Ectodermal cell (in vitro differentiated cells): ENCODE data around the gene PRPF31.

ENCODE experiments used
- H3K27ac ChIP-seq: 2 replicates; pipeline ENCODE4 v1.7.0; 2013; ENCODE audit warnings: mild to moderate bottlenecking, low read depth, low read length; ENCODE audit not compliant: insufficient read depth, poor library complexity, severe bottlenecking
- H3K27me3 ChIP-seq: 2 replicates; pipeline ENCODE4 v1.7.0; 2013; ENCODE audit warnings: mild to moderate bottlenecking, low read length; ENCODE audit not compliant: insufficient read depth, control insufficient read depth, poor library complexity, severe bottlenecking
- H3K36me3 ChIP-seq: one replicate; pipeline ENCODE4 v1.7.0; 2013; ENCODE audit warnings: low read length; ENCODE audit not compliant: control insufficient read depth, insufficient read depth
- H3K4me1 ChIP-seq: one replicate; pipeline ENCODE4 v1.7.0; 2013; ENCODE audit warnings: low read length; ENCODE audit not compliant: control insufficient read depth, insufficient read depth
- H3K4me3 ChIP-seq: 2 replicates; pipeline ENCODE4 v1.7.0; 2013; ENCODE audit warnings: low read depth, low read length, control low read depth; ENCODE audit not compliant: insufficient read depth
- H3K9me3 ChIP-seq: 2 replicates; pipeline ENCODE4 v1.7.0; 2013; ENCODE audit warnings: mild to moderate bottlenecking, low read length, moderate library complexity; ENCODE audit not compliant: control insufficient read depth
- WGBS, 2 experiments: methylation state at CpG; one replicate each; pipeline ENCODE4 v1.1.7; 2013; ENCODE audit warnings: missing lambda C conversion rate in 2 of 2; 5-methylcytosine and 5-hydroxymethylcytosine counted together

The PRPF31 gene

GRCh38 chr19:54153731-54154326, 38.3 kb downstream of the PRPF31 start:
- Histone ChIP-seq H3K36me3 (peaks cover 67% of the 10 kb centered on the region), H3K4me1 (peaks cover 6% of the 10 kb centered on the region), H3K9me3 (no peaks in the 10 kb centered on the region), H3K27ac (no peak overlapping the region), H3K27me3 (no peaks in the 10 kb centered on the region), H3K4me3 (no peak overlapping the region)
- WGBS, 2 experiments: 91% methylated on average over 10 of the region's 10 CpGs

GRCh38 chr19:54154603-54155345, 39.2 kb downstream of the PRPF31 start:
- H3K9me3 ChIP-seq: no peaks in the 10 kb centered on the region
- peaks cover 58% of the 10 kb centered on the region for H3K36me3 ChIP-seq
- H3K4me1 ChIP-seq: peaks cover 8% of the 10 kb centered on the region
- H3K4me3 ChIP-seq: no peak overlapping the region
- H3K27ac ChIP-seq: no peak overlapping the region
- 94 to 96% methylated on average over 18 of the region's 18 CpGs for WGBS, 2 experiments
- H3K27me3 ChIP-seq: no peaks in the 10 kb centered on the region

GRCh38 chr19:54155694-54156093, 40.1 kb downstream of the PRPF31 start:
- WGBS, 2 experiments: 93 to 94% methylated on average over 19 of the region's 19 CpGs
- peaks cover 53% of the 10 kb centered on the region for H3K36me3 ChIP-seq
- H3K9me3 ChIP-seq: no peaks in the 10 kb centered on the region
- H3K27me3 ChIP-seq: no peaks in the 10 kb centered on the region
- H3K4me1 ChIP-seq: peaks cover 9% of the 10 kb centered on the region
- H3K4me3 ChIP-seq: no peak overlapping the region
- H3K27ac ChIP-seq: no peak overlapping the region

GRCh38 chr19:54156490-54156889, 40.9 kb downstream of the PRPF31 start:
- 90 to 94% methylated on average over 11 of the region's 11 CpGs for WGBS, 2 experiments
- peaks cover 49% of the 10 kb centered on the region for H3K36me3 ChIP-seq
- H3K4me3 ChIP-seq: no peak overlapping the region
- no peaks in the 10 kb centered on the region for H3K9me3 ChIP-seq
- H3K27me3 ChIP-seq: no peaks in the 10 kb centered on the region
- H3K4me1 ChIP-seq: peaks cover 15% of the 10 kb centered on the region
- H3K27ac ChIP-seq: no peak overlapping the region

DNA sequence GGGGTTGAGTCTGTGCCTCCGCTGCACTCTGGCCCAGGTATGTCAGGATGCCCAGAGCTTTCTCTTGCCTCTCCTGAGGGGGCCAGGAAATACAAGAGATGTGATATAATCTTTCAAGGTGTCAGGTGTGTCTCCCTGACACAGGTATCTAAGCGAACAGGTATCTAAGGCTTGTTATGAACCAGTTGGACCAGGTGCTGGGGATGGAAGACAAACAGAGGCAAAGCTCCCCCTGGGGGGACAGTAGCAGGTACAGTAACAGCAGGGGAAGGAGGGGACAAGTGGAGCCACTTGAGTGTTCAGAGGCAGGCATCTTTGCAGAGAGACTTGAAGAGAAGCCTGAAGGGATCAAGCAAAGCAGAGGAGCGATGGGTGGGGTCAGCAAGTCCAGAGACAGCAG, 41.4 kb downstream of the PRPF31 start:
- Histone ChIP-seq H3K27me3 (no peaks in the 10 kb centered on the region), H3K9me3 (no peaks in the 10 kb centered on the region), H3K4me1 (peaks cover 15% of the 10 kb centered on the region), H3K4me3 (no peak overlapping the region), H3K36me3 (peaks cover 44% of the 10 kb centered on the region), H3K27ac (no peak overlapping the region)
- WGBS, 2 experiments: 94 to 95% methylated on average over 3 of the region's 3 CpGs

- H3K4me1 ChIP-seq: peaks cover 15% of the 10 kb centered on the region
- no peaks in the 10 kb centered on the region for H3K27me3 ChIP-seq
- peak overlapping the region; percentile 78 for H3K4me3 ChIP-seq
- 30 to 35% methylated on average over 19 of the region's 19 CpGs for WGBS, 2 experiments
- peaks cover 25% of the 10 kb centered on the region for H3K36me3 ChIP-seq
- H3K27ac ChIP-seq: peak overlapping the region; percentile 36
- H3K9me3 ChIP-seq: no peaks in the 10 kb centered on the region
These were observed 43.3 kb downstream of the PRPF31 start for GRCh38 chr19:54158812-54159351.

DNA sequence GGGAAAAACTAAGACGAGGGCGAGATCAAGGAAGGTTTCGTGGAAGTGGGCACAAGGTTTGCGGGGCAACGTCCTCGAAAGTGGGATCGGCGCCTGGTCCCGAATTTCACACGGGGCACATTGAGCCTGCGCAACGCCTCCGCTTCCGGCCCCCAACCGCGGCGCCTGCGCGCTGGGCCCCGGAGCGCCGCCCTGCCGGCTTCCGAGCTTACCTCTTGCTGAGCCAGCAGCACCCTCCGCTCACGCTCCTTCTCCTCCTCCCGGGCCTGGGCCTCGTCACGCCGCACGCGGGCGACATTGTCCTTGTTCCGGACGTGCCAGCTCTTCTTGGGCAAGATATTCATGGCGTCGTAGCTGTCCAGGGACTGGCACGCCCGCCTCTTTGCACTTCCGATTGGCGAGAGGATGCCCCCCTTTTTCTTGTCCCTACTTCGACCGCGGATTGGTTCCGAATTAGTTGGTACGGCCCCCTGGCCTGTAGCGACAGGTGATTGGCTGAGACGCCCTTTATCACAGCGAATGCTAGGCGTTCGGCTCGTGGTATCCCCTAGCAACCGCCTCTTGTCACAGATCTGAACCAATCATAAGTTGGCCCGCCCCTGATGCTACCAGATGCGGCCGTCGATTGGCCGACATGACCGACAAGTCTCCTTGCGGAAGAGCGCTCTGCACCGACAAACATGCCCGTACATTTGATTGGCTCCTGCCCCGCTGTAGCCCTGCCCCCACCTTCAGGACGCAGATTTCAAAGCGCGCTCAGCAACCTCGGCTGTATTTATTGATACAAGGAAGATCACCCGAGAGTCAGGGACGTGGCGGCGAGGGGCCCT, 44.0 kb downstream of the PRPF31 start, which contains the start of gene LENG1:
LENG1 (minus strand) TSS at position 370 of the 830 bp plus-strand sequence; CDS start at position 344, 26 bp downstream.
- peaks cover 4% of the 10 kb centered on the region for H3K27me3 ChIP-seq
- peak within 1 kb of the TSS; percentile 69 for H3K27ac ChIP-seq
- peaks cover 18% of the 10 kb centered on the region for H3K36me3 ChIP-seq
- peaks cover 15% of the 10 kb centered on the region for H3K4me1 ChIP-seq
- WGBS, 2 experiments: 0% methylated on average over 72 of the region's 72 CpGs
- no peaks in the 10 kb centered on the region for H3K9me3 ChIP-seq
- H3K4me3 ChIP-seq: peak within 1 kb of the TSS; percentile 88

- Histone ChIP-seq H3K36me3 (peaks cover 13% of the 10 kb centered on the region), H3K4me3 (peak overlapping the region; percentile 88), H3K27ac (peak overlapping the region; percentile 69), H3K27me3 (peaks cover 4% of the 10 kb centered on the region), H3K9me3 (no peaks in the 10 kb centered on the region), H3K4me1 (peaks cover 15% of the 10 kb centered on the region)
- WGBS, 2 experiments: 3 to 4% methylated on average over 28 of the region's 28 CpGs
These were observed 44.7 kb downstream of the PRPF31 start for GRCh38 chr19:54160182-54160811.

DNA sequence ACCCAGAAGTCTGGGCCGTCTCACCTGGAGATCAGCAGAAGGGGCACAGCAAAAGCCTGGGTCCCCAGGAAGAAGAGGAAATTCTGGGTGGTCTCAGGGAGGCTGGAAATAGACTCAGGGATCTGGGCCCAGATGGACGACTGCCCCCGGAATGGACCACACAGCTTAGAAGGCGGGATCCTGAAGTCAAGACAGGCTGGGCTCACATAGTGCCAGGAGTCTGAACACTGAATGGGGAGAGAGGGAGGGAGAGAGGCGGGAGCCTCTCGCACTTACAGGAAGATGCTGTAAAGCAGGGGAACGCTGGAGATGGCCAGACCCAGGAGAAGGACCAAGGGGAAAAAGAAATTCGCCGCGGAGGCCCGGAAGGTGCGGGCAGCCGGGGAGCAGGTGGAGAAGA, 45.3 kb downstream of the PRPF31 start:
- 72% methylated on average over 13 of the region's 13 CpGs for WGBS, 2 experiments
- H3K4me3 ChIP-seq: peak overlapping the region; percentile 88
- no peaks in the 10 kb centered on the region for H3K9me3 ChIP-seq
- H3K27ac ChIP-seq: no peak overlapping the region
- peaks cover 4% of the 10 kb centered on the region for H3K27me3 ChIP-seq
- peaks cover 15% of the 10 kb centered on the region for H3K4me1 ChIP-seq
- H3K36me3 ChIP-seq: peaks cover 7% of the 10 kb centered on the region
